ENCODE measurements around the gene SLC8A2.
A peak's percentile ranks its signal among the peaks of the same experiment; 100 is the strongest.

Gene SLC8A2

DNA sequence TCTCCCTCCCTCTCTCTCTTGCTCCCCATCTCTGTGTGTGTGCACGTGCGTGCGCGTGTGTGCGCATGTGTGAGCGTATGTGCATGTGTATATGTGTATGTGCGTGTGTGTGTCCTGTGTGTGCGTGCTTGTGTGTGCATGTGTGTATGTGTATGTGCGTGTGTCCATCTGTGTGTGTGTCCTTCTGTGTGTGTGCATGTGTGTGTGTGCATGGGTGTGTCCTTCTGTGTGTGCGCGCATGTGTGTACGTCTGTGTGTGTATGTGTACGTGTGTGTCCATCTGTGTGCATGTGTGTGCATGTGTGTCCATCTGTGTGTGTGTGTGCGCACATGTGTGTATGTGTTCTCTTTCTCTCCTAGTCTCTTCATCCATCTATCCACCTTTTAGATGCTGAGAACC is 12.2 kb downstream of the SLC8A2 start:
- DNase-seq = no peak
- no CpG with 5 or more reads among the region's 14 CpGs for WGBS (ENCODE audit: extremely low coverage, insufficient coverage, insufficient read length)
- H3K79me2 ChIP-seq (ENCODE audit: control insufficient read depth, insufficient read depth, low read length, poor library complexity) = no peaks in the 10 kb centered on the region
- no peak overlapping the region for H4K12ac ChIP-seq (ENCODE audit: low read depth, low read length)
- no peaks in the 10 kb centered on the region for H3K4me1 ChIP-seq (ENCODE audit: control insufficient read depth in 1 of 2, insufficient read depth in 2 of 2, low read length in 2 of 2)
- H2AK5ac ChIP-seq (ENCODE audit: low read length) = no peak overlapping the region
- H3K4me3 ChIP-seq (ENCODE audit: low read depth, low read length) = no peak overlapping the region
- H3K9me3 ChIP-seq (ENCODE audit: insufficient read depth, low read depth, low read length) = peaks cover 12% of the 10 kb centered on the region
- no peak overlapping the region for H3K27ac ChIP-seq (ENCODE audit: low read depth, low read length)
- H3K18ac ChIP-seq (ENCODE audit: low read length) = no peak overlapping the region
- no peak overlapping the region for H2BK5ac ChIP-seq (ENCODE audit: low read depth, low read length, poor library complexity)
- no peak overlapping the region for H4K91ac ChIP-seq (ENCODE audit: low read depth, low read length)
- no peak overlapping the region for H2BK12ac ChIP-seq (ENCODE audit: low read length)
- H2BK120ac ChIP-seq (ENCODE audit: insufficient read depth, low read length, poor library complexity) = no peak overlapping the region
- peaks cover 8% of the 10 kb centered on the region for H3K27me3 ChIP-seq (ENCODE audit: insufficient read depth, low read length)
- no peaks in the 10 kb centered on the region for H3K36me3 ChIP-seq (ENCODE audit: control insufficient read depth in 1 of 2, insufficient read depth in 2 of 2, low read length in 2 of 2)
- no peak overlapping the region for H3K14ac ChIP-seq (ENCODE audit: low read length)
- H3K23ac ChIP-seq (ENCODE audit: low read length) = no peak overlapping the region
- no peak overlapping the region for H2AFZ ChIP-seq (ENCODE audit: insufficient read depth, low read length, poor library complexity)
- no peak overlapping the region for H3K4me2 ChIP-seq (ENCODE audit: low read length)
- H3K4ac ChIP-seq (ENCODE audit: low read depth, low read length) = no peak overlapping the region
- H3K79me1 ChIP-seq (ENCODE audit: low read length) = no peaks in the 10 kb centered on the region
- no peak overlapping the region for H3K9ac ChIP-seq (ENCODE audit: low read length)
- H4K8ac ChIP-seq (ENCODE audit: low read depth, low read length) = no peak overlapping the region

DNA sequence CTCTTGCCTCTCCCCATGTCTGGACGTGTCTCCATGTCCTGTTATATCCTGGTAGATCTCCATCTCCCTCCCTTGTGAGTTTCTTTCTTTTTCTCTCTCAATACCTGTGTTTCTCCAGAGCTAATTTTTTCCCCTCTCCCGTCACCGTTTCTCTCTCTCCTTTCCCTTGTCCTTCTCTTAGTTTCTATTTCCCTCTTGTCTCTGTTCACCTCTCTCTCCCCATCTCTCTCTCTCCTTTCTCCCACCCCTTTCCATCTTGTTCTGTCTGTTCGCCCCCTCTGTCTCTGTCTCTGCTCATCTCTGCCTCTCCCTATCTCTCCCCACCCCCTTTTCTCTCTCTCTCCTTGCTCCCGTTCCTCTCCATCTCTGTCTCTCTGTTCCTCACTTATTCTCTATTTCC is 13.0 kb downstream of the SLC8A2 start:
- no peak overlapping the region for H3K9ac ChIP-seq (ENCODE audit: low read length)
- peaks cover 14% of the 10 kb centered on the region for H3K9me3 ChIP-seq (ENCODE audit: insufficient read depth, low read depth, low read length)
- peaks cover 8% of the 10 kb centered on the region for H3K27me3 ChIP-seq (ENCODE audit: insufficient read depth, low read length)
- no peaks in the 10 kb centered on the region for H3K79me2 ChIP-seq (ENCODE audit: control insufficient read depth, insufficient read depth, low read length, poor library complexity)
- no peak overlapping the region for H2BK12ac ChIP-seq (ENCODE audit: low read length)
- no peak overlapping the region for H2BK120ac ChIP-seq (ENCODE audit: insufficient read depth, low read length, poor library complexity)
- H3K79me1 ChIP-seq (ENCODE audit: low read length) = no peaks in the 10 kb centered on the region
- no peaks in the 10 kb centered on the region for H3K4me1 ChIP-seq (ENCODE audit: control insufficient read depth in 1 of 2, insufficient read depth in 2 of 2, low read length in 2 of 2)
- no peak overlapping the region for H3K4me3 ChIP-seq (ENCODE audit: low read depth, low read length)
- no peak overlapping the region for H2AK5ac ChIP-seq (ENCODE audit: low read length)
- H3K4ac ChIP-seq (ENCODE audit: low read depth, low read length) = no peak overlapping the region
- no peak overlapping the region for H3K14ac ChIP-seq (ENCODE audit: low read length)
- no peak overlapping the region for H2AFZ ChIP-seq (ENCODE audit: insufficient read depth, low read length, poor library complexity)
- DNase-seq = no peak
- no peak overlapping the region for H4K91ac ChIP-seq (ENCODE audit: low read depth, low read length)
- H3K23ac ChIP-seq (ENCODE audit: low read length) = no peak overlapping the region
- no peak overlapping the region for H4K8ac ChIP-seq (ENCODE audit: low read depth, low read length)
- no peak overlapping the region for H4K12ac ChIP-seq (ENCODE audit: low read depth, low read length)
- no peaks in the 10 kb centered on the region for H3K36me3 ChIP-seq (ENCODE audit: control insufficient read depth in 1 of 2, insufficient read depth in 2 of 2, low read length in 2 of 2)
- H2BK5ac ChIP-seq (ENCODE audit: low read depth, low read length, poor library complexity) = no peak overlapping the region
- WGBS (ENCODE audit: extremely low coverage, insufficient coverage, insufficient read length) = no CpG with 5 or more reads among the region's 5 CpGs
- H3K4me2 ChIP-seq (ENCODE audit: low read length) = no peak overlapping the region
- H3K18ac ChIP-seq (ENCODE audit: low read length) = no peak overlapping the region
- no peak overlapping the region for H3K27ac ChIP-seq (ENCODE audit: low read depth, low read length)

DNA sequence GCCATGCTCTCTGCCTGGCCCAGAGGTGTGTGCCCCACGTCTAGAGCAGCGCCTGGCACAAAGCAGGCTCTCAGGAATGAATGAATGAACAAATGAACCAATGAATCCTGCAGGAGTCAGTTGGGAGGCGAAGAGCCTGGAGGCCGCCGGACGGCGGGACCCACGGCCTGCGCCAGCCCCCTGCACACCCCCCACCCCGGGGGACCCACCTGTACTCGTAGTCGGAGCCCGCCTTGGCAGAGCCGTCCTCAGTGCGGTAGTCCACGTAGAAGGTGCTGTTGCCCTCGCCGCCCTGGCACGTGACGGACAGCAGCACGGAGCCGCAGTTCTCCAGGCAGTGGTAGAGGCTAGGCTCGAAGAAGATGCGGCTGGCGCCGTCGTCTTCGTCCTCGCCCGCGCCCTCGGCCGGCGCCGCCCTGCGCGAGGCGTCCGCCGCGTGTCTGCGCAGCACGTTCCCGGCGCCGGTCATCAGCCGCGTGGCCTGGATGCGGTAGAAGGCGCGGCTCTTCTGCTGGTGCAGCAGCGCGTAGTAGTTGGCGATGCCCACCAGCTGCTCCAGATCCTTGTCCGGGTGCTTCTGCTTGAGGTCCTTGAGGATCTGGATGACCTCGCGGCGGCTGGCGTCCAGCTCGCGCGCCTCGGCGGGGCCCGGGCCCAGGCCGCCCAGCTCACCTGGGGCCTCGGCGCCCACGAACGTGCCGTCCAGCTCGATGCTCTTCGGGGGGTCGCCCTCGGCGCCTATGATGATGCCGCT is 14.8 kb downstream of the SLC8A2 start:
- Histone ChIP-seq H2AK5ac (ENCODE audit: low read length) (no peak overlapping the region), H3K79me2 (ENCODE audit: control insufficient read depth, insufficient read depth, low read length, poor library complexity) (no peaks in the 10 kb centered on the region), H3K9ac (ENCODE audit: low read length) (no peak overlapping the region), H3K79me1 (ENCODE audit: low read length) (no peaks in the 10 kb centered on the region), H4K12ac (ENCODE audit: low read depth, low read length) (no peak overlapping the region), H3K4ac (ENCODE audit: low read depth, low read length) (no peak overlapping the region), H3K9me3 (ENCODE audit: insufficient read depth, low read depth, low read length) (peaks cover 14% of the 10 kb centered on the region), H3K4me2 (ENCODE audit: low read length) (no peak overlapping the region), H4K8ac (ENCODE audit: low read depth, low read length) (no peak overlapping the region), H3K4me1 (ENCODE audit: control insufficient read depth in 1 of 2, insufficient read depth in 2 of 2, low read length in 2 of 2) (no peaks in the 10 kb centered on the region), H2AFZ (ENCODE audit: insufficient read depth, low read length, poor library complexity) (no peak overlapping the region), H4K91ac (ENCODE audit: low read depth, low read length) (no peak overlapping the region), H3K4me3 (ENCODE audit: low read depth, low read length) (peak overlapping the region; percentile 35), H3K18ac (ENCODE audit: low read length) (no peak overlapping the region), H2BK12ac (ENCODE audit: low read length) (no peak overlapping the region), H3K27ac (ENCODE audit: low read depth, low read length) (no peak overlapping the region), H3K27me3 (ENCODE audit: insufficient read depth, low read length) (peaks cover 8% of the 10 kb centered on the region), H3K36me3 (ENCODE audit: control insufficient read depth in 1 of 2, insufficient read depth in 2 of 2, low read length in 2 of 2) (no peaks in the 10 kb centered on the region), H3K23ac (ENCODE audit: low read length) (no peak overlapping the region), H3K14ac (ENCODE audit: low read length) (no peak overlapping the region), H2BK120ac (ENCODE audit: insufficient read depth, low read length, poor library complexity) (no peak overlapping the region), H2BK5ac (ENCODE audit: low read depth, low read length, poor library complexity) (no peak overlapping the region)
- no CpG with 5 or more reads among the region's 77 CpGs for WGBS (ENCODE audit: extremely low coverage, insufficient coverage, insufficient read length)
- no peak for DNase-seq

GRCh38 chr19:47450478-47450877 is 21.2 kb downstream of the SLC8A2 start:
- Histone ChIP-seq H3K79me2 (ENCODE audit: control insufficient read depth, insufficient read depth, low read length, poor library complexity) (no peaks in the 10 kb centered on the region), H4K12ac (ENCODE audit: low read depth, low read length) (no peak overlapping the region), H3K18ac (ENCODE audit: low read length) (no peak overlapping the region), H2BK12ac (ENCODE audit: low read length) (no peak overlapping the region), H2BK5ac (ENCODE audit: low read depth, low read length, poor library complexity) (no peak overlapping the region), H3K27ac (ENCODE audit: low read depth, low read length) (no peak overlapping the region), H3K9ac (ENCODE audit: low read length) (no peak overlapping the region), H3K4me1 (ENCODE audit: control insufficient read depth in 1 of 2, insufficient read depth in 2 of 2, low read length in 2 of 2) (peaks cover 7 to 11% of the 10 kb centered on the region in 2 experiments), H4K91ac (ENCODE audit: low read depth, low read length) (no peak overlapping the region), H3K79me1 (ENCODE audit: low read length) (no peaks in the 10 kb centered on the region), H2AFZ (ENCODE audit: insufficient read depth, low read length, poor library complexity) (no peak overlapping the region), H3K4ac (ENCODE audit: low read depth, low read length) (no peak overlapping the region), H3K36me3 (ENCODE audit: control insufficient read depth in 1 of 2, insufficient read depth in 2 of 2, low read length in 2 of 2) (no peaks in the 10 kb centered on the region), H3K4me2 (ENCODE audit: low read length) (no peak overlapping the region), H3K23ac (ENCODE audit: low read length) (no peak overlapping the region), H4K8ac (ENCODE audit: low read depth, low read length) (no peak overlapping the region), H2BK120ac (ENCODE audit: insufficient read depth, low read length, poor library complexity) (no peak overlapping the region), H2AK5ac (ENCODE audit: low read length) (no peak overlapping the region), H3K27me3 (ENCODE audit: insufficient read depth, low read length) (peaks cover 24% of the 10 kb centered on the region), H3K14ac (ENCODE audit: low read length) (no peak overlapping the region), H3K9me3 (ENCODE audit: insufficient read depth, low read depth, low read length) (peaks cover 23% of the 10 kb centered on the region), H3K4me3 (ENCODE audit: low read depth, low read length) (no peak overlapping the region)
- WGBS (ENCODE audit: extremely low coverage, insufficient coverage, insufficient read length) = no CpG with 5 or more reads among the region's 7 CpGs
- no peak for DNase-seq
